ENCODE measurements around the gene SH3RF3.

SH3RF3 gene

DNA sequence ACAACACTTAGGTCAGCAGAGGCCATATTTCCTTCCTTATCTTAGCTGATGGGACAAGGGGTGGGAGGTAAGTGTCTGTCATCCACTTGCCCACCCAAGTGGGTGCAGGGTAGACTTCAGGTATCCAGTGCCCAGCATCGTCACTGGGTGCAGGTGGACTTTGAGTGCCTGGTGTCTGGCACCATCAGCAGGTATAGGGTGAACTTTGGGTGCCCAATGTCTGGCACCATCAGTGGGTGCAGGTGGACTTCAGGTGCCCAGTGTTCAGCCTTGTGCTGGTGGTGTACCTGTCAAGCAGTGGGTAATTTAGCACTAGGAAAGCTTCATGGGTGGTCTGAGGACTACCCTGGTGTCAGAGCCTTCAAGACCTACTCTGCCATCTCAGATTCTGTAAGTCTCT, 309.1 kb downstream of the SH3RF3 start (continued):
- TF ChIP-seq, protein P1, sequence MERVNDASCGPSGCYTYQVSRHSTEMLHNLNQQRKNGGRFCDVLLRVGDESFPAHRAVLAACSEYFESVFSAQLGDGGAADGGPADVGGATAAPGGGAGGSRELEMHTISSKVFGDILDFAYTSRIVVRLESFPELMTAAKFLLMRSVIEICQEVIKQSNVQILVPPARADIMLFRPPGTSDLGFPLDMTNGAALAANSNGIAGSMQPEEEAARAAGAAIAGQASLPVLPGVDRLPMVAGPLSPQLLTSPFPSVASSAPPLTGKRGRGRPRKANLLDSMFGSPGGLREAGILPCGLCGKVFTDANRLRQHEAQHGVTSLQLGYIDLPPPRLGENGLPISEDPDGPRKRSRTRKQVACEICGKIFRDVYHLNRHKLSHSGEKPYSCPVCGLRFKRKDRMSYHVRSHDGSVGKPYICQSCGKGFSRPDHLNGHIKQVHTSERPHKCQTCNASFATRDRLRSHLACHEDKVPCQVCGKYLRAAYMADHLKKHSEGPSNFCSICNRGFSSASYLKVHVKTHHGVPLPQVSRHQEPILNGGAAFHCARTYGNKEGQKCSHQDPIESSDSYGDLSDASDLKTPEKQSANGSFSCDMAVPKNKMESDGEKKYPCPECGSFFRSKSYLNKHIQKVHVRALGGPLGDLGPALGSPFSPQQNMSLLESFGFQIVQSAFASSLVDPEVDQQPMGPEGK (CRISPR knock-in tag; IDR thresholded peaks at IDR 0.05; ENCODE audit: borderline replicate concordance) = no peak
- TF ChIP-seq ARNTL (CRISPR knock-in tag; IDR thresholded peaks at IDR 0.05; ENCODE audit: borderline replicate concordance, low read depth) = no peak
- TF ChIP-seq OSR1 (CRISPR knock-in tag; IDR thresholded peaks at IDR 0.05) = no peak
- TF ChIP-seq ISL1 (CRISPR knock-in tag; IDR thresholded peaks at IDR 0.05) = no peak
- TF ChIP-seq RARB (CRISPR knock-in tag; IDR thresholded peaks at IDR 0.05) = no peak
- TF ChIP-seq ZNF70 (CRISPR knock-in tag; IDR thresholded peaks at IDR 0.05) = no peak

DNA sequence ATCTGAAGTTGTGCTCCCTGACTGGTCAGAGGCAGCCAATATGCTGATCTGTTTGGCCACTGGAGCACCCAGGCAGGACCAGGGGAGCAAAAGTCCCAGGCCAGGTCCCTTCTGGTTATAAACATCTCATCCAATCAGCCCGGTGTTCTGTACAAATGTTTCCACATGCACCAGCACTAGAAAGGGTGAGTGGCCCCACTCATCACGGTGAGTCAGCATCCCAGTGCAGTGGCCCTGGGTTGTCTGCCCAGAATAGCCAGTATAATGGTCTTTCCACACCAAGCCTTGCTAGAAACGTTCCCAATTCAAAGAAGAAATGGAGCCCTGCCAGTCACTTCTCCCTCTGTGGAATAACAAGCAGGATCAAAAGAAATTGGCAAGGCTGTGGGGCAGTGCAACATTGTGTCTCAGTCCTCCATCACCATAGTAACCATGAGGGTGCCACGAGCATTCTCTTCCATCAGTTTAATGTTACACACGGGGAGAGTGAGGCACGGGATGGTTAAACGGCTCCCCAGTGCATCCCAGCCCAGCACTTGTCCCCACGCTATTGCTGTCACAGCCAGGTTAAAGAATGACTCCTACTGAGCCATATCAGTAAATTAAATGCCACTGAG, 309.9 kb downstream of the SH3RF3 start:
- TF ChIP-seq ZFP3 (CRISPR knock-in tag; IDR thresholded peaks at IDR 0.05) = no peak
- TF ChIP-seq TCF4 (CRISPR knock-in tag; IDR thresholded peaks at IDR 0.05; ENCODE audit: borderline replicate concordance) = no peak
- TF ChIP-seq, protein P2, sequence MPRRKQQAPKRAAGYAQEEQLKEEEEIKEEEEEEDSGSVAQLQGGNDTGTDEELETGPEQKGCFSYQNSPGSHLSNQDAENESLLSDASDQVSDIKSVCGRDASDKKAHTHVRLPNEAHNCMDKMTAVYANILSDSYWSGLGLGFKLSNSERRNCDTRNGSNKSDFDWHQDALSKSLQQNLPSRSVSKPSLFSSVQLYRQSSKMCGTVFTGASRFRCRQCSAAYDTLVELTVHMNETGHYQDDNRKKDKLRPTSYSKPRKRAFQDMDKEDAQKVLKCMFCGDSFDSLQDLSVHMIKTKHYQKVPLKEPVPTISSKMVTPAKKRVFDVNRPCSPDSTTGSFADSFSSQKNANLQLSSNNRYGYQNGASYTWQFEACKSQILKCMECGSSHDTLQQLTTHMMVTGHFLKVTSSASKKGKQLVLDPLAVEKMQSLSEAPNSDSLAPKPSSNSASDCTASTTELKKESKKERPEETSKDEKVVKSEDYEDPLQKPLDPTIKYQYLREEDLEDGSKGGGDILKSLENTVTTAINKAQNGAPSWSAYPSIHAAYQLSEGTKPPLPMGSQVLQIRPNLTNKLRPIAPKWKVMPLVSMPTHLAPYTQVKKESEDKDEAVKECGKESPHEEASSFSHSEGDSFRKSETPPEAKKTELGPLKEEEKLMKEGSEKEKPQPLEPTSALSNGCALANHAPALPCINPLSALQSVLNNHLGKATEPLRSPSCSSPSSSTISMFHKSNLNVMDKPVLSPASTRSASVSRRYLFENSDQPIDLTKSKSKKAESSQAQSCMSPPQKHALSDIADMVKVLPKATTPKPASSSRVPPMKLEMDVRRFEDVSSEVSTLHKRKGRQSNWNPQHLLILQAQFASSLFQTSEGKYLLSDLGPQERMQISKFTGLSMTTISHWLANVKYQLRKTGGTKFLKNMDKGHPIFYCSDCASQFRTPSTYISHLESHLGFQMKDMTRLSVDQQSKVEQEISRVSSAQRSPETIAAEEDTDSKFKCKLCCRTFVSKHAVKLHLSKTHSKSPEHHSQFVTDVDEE (CRISPR knock-in tag; IDR thresholded peaks at IDR 0.05) = no peak
- no peak for TF ChIP-seq ZNF70 (CRISPR knock-in tag; IDR thresholded peaks at IDR 0.05)
- no peak for TF ChIP-seq BACH2 (CRISPR knock-in tag; IDR thresholded peaks at IDR 0.05; ENCODE audit: borderline replicate concordance)
- no peak for TF ChIP-seq ZNF8 (CRISPR knock-in tag; IDR thresholded peaks at IDR 0.05)
- TF ChIP-seq ZNF565 (CRISPR knock-in tag; conservative IDR thresholded peaks at IDR 0.05; ENCODE audit: low read depth) = no peak
- no peak for TF ChIP-seq GLIS3 (CRISPR knock-in tag; IDR thresholded peaks at IDR 0.05)
- TF ChIP-seq, protein P1 (CRISPR knock-in tag; IDR thresholded peaks at IDR 0.05; ENCODE audit: borderline replicate concordance) = no peak
- no peak for TF ChIP-seq ARNTL (CRISPR knock-in tag; IDR thresholded peaks at IDR 0.05; ENCODE audit: borderline replicate concordance, low read depth)
- TF ChIP-seq SNAI2 (CRISPR knock-in tag; IDR thresholded peaks at IDR 0.05) = no peak
- TF ChIP-seq RARB (CRISPR knock-in tag; IDR thresholded peaks at IDR 0.05) = no peak
- TF ChIP-seq ZC3H10 (CRISPR knock-in tag; IDR thresholded peaks at IDR 0.05) = no peak
- TF ChIP-seq, protein P3, sequence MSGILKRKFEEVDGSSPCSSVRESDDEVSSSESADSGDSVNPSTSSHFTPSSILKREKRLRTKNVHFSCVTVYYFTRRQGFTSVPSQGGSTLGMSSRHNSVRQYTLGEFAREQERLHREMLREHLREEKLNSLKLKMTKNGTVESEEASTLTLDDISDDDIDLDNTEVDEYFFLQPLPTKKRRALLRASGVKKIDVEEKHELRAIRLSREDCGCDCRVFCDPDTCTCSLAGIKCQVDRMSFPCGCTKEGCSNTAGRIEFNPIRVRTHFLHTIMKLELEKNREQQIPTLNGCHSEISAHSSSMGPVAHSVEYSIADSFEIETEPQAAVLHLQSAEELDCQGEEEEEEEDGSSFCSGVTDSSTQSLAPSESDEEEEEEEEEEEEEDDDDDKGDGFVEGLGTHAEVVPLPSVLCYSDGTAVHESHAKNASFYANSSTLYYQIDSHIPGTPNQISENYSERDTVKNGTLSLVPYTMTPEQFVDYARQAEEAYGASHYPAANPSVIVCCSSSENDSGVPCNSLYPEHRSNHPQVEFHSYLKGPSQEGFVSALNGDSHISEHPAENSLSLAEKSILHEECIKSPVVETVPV (CRISPR knock-in tag; IDR thresholded peaks at IDR 0.05) = no peak
- TF ChIP-seq ESRRG (CRISPR knock-in tag; IDR thresholded peaks at IDR 0.05) = no peak
- no peak for TF ChIP-seq ZFP30 (CRISPR knock-in tag; IDR thresholded peaks at IDR 0.05)
- TF ChIP-seq OSR1 (CRISPR knock-in tag; IDR thresholded peaks at IDR 0.05) = no peak
- TF ChIP-seq TOX (CRISPR knock-in tag; IDR thresholded peaks at IDR 0.05; ENCODE audit: borderline replicate concordance) = no peak
- TF ChIP-seq, protein P4, sequence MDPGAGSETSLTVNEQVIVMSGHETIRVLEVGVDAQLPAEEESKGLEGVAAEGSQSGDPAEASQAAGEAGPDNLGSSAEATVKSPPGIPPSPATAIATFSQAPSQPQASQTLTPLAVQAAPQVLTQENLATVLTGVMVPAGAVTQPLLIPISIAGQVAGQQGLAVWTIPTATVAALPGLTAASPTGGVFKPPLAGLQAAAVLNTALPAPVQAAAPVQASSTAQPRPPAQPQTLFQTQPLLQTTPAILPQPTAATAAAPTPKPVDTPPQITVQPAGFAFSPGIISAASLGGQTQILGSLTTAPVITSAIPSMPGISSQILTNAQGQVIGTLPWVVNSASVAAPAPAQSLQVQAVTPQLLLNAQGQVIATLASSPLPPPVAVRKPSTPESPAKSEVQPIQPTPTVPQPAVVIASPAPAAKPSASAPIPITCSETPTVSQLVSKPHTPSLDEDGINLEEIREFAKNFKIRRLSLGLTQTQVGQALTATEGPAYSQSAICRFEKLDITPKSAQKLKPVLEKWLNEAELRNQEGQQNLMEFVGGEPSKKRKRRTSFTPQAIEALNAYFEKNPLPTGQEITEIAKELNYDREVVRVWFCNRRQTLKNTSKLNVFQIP (CRISPR knock-in tag; IDR thresholded peaks at IDR 0.05; ENCODE audit: borderline replicate concordance, low read depth) = no peak
- no peak for TF ChIP-seq CSDC2 (CRISPR knock-in tag; IDR thresholded peaks at IDR 0.05)
- peak; percentile 71 for ATAC-seq

DNA sequence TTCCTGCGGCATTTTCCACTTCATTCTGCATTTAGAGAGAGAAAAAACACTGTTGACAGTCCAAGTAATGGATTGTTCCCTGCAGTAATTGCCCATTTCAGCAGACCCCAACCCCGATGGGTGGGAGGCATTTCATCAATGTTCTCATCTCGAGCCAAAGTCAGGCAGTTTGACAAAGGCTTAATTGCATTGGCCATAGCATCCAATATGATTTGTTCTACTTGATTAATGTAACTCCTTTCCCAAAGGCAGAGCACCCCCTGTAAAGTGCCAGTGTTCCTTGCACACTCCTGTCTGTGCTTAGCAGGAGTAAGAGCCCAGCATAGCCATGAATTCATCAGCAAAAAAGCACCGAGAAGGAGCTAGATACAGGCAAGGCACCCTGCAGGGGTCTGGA, 310.4 kb downstream of the SH3RF3 start:
- no peak for ATAC-seq
- TF ChIP-seq, protein P1 (CRISPR knock-in tag; IDR thresholded peaks at IDR 0.05; ENCODE audit: borderline replicate concordance) = no peak

All from SK-N-SH treated with all-trans-retinoic acid at 6 μM for 48 hours (cell line).